Neural crest cell (in vitro differentiated cells): Measurements from ENCODE around the gene UNC5CL. TPM values are rescaled to one million over a fixed set of nuclear protein-coding genes. Genes with fewer than 3 reads are reported as not detected.

Experiments used
- DNase-seq: peaks from one replicate; pipeline ENCODE4 v3.0.0; 2021; ENCODE audit warnings: low read depth, mixed read lengths, low spot score
- H3K27ac Mint-ChIP-seq: one replicate; pipeline ENCODE4 v1.8.0; 2021; ENCODE audit warnings: mild to moderate bottlenecking, mixed read lengths; ENCODE audit not compliant: unreplicated experiment
- H3K27me3 Mint-ChIP-seq: 2 replicates; pipeline ENCODE4 v1.8.0; 2021; ENCODE audit warnings: low read depth, mild to moderate bottlenecking, mixed read lengths
- H3K36me3 Mint-ChIP-seq: 2 replicates; pipeline ENCODE4 v1.8.0; 2021; ENCODE audit warnings: low read depth, mild to moderate bottlenecking, mixed read lengths
- H3K4me1 Mint-ChIP-seq: 2 replicates; pipeline ENCODE4 v1.8.0; 2021; ENCODE audit warnings: mixed read lengths
- H3K4me3 Mint-ChIP-seq: one replicate; pipeline ENCODE4 v1.8.0; 2021; ENCODE audit warnings: mild to moderate bottlenecking, mixed read lengths
- H3K9me3 Mint-ChIP-seq: 2 replicates; pipeline ENCODE4 v1.8.0; 2021; ENCODE audit warnings: mixed read lengths
- total RNA-seq: library from RNA; stranded (reverse); gene quantifications from 2 replicates; pipeline ENCODE4 v1.2.1, GENCODE V29; 2021
- TF ChIP-seq, protein P1 (sequence below): fragments of 200-600 bp; sonication (generic); conservative IDR thresholded peaks from 2 replicates; pipeline ENCODE4 v1.5.0; 2021; ENCODE audit warnings: antibody characterized with exemption, mild to moderate bottlenecking

UNC5CL gene
- total RNA-seq, 1 donor from 2014 or later = 1.5 TPM

- peaks cover 28% of the 10 kb centered on the region for H3K4me1 Mint-ChIP-seq
- no peaks in the 10 kb centered on the region for H3K9me3 Mint-ChIP-seq
- H3K4me3 Mint-ChIP-seq = peak overlapping the region; percentile 82
- TF ChIP-seq, protein P1, sequence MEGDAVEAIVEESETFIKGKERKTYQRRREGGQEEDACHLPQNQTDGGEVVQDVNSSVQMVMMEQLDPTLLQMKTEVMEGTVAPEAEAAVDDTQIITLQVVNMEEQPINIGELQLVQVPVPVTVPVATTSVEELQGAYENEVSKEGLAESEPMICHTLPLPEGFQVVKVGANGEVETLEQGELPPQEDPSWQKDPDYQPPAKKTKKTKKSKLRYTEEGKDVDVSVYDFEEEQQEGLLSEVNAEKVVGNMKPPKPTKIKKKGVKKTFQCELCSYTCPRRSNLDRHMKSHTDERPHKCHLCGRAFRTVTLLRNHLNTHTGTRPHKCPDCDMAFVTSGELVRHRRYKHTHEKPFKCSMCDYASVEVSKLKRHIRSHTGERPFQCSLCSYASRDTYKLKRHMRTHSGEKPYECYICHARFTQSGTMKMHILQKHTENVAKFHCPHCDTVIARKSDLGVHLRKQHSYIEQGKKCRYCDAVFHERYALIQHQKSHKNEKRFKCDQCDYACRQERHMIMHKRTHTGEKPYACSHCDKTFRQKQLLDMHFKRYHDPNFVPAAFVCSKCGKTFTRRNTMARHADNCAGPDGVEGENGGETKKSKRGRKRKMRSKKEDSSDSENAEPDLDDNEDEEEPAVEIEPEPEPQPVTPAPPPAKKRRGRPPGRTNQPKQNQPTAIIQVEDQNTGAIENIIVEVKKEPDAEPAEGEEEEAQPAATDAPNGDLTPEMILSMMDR = peak; percentile 100
- H3K36me3 Mint-ChIP-seq = no peaks in the 10 kb centered on the region
- H3K27ac Mint-ChIP-seq = peak overlapping the region; percentile 65
- no peaks in the 10 kb centered on the region for H3K27me3 Mint-ChIP-seq
- DNase-seq = peak; percentile 96
Observed at GRCh38 chr6:41027799-41028560, 11.0 kb downstream of the UNC5CL start.

DNA sequence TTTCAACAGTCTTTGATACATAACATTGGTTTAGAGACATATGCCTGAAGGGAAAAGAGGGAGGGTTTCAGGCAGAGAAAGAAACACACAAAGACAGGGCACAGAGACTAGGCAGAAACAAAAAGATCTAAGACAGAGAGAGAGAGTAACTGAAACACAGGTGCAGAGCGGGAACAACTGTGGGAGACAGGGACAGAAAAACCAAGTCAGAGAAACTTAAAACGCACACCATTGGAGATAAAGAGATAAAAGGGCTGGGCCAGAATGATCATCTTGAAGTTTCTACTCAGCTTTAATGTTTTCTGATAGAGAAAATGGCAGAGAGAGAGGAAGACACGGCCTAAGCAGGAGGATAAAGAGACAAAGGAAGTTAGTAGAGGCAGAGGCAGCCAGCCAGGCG, 11.8 kb downstream of the UNC5CL start:
- Mint-ChIP-seq H3K4me1 (peaks cover 28% of the 10 kb centered on the region), H3K27me3 (no peaks in the 10 kb centered on the region), H3K27ac (peak overlapping the region; percentile 65), H3K4me3 (peak overlapping the region; percentile 78), H3K36me3 (no peaks in the 10 kb centered on the region), H3K9me3 (no peaks in the 10 kb centered on the region)
- no peak for DNase-seq
- TF ChIP-seq, protein P1 = no peak

GRCh38 chr6:41025966-41026530, 13.0 kb downstream of the UNC5CL start:
- H3K9me3 Mint-ChIP-seq = no peaks in the 10 kb centered on the region
- H3K27ac Mint-ChIP-seq = no peak overlapping the region
- DNase-seq = no peak
- peaks cover 28% of the 10 kb centered on the region for H3K4me1 Mint-ChIP-seq
- no peaks in the 10 kb centered on the region for H3K36me3 Mint-ChIP-seq
- peak overlapping the region; percentile 61 for H3K4me3 Mint-ChIP-seq
- no peaks in the 10 kb centered on the region for H3K27me3 Mint-ChIP-seq
- TF ChIP-seq, protein P1 = no peak

GRCh38 chr6:41023114-41023513, 15.9 kb downstream of the UNC5CL start:
- peaks cover 18% of the 10 kb centered on the region for H3K4me1 Mint-ChIP-seq
- no peaks in the 10 kb centered on the region for H3K9me3 Mint-ChIP-seq
- H3K27me3 Mint-ChIP-seq = no peaks in the 10 kb centered on the region
- TF ChIP-seq, protein P1 = no peak
- H3K36me3 Mint-ChIP-seq = no peaks in the 10 kb centered on the region
- H3K4me3 Mint-ChIP-seq = no peak overlapping the region
- DNase-seq = no peak
- H3K27ac Mint-ChIP-seq = no peak overlapping the region

- H3K4me3 Mint-ChIP-seq = no peak overlapping the region
Observed at GRCh38 chr6:41022294-41022693, 16.7 kb downstream of the UNC5CL start.

More at GRCh38 chr6:41022294-41022693, 16.7 kb downstream of the UNC5CL start:
- H3K4me1 Mint-ChIP-seq = peaks cover 11% of the 10 kb centered on the region
- TF ChIP-seq, protein P1 = no peak
- H3K36me3 Mint-ChIP-seq = no peaks in the 10 kb centered on the region
- DNase-seq = no peak
- H3K27me3 Mint-ChIP-seq = no peaks in the 10 kb centered on the region
- no peak overlapping the region for H3K27ac Mint-ChIP-seq
- H3K9me3 Mint-ChIP-seq = no peaks in the 10 kb centered on the region
